PC-9 (cell line): ENCODE data around the gene WDR53. TPM values are rescaled to one million over a fixed set of nuclear protein-coding genes. Genes with fewer than 3 reads are reported as not detected.

Experiments
- BruUV-seq: library from RNA; stranded (reverse); fragments of 400-500 nt; replicated peaks from 2 replicates; lab custom pipeline; 2021; lab: Mats Ljungman, UMichigan
- CTCF ChIA-PET: fragments of 300-600 bp; sonication (Branson Sonifier 250); formaldehyde crosslinking; loops from one replicate; lab custom pipeline; 2022; ENCODE audit warnings: antibody characterized with exemption; lab: Charles Lee
- POLR2A ChIA-PET: fragments of 300-600 bp; sonication (Branson Sonifier 250); formaldehyde crosslinking; loops from one replicate; lab custom pipeline; 2022; ENCODE audit warnings: antibody characterized with exemption; ENCODE audit not compliant: unreplicated experiment; lab: Charles Lee
- DNase-seq, 2 experiments: peaks; one replicate each; pipeline versions ENCODE4 v3.0.0 to v3.0.0-alpha.2; 2015 to 2022; ENCODE audit warnings: mixed read lengths in 1 of 2
- H2AFZ ChIP-seq: fragments of 200-600 bp; sonication (generic); 2 replicates; pipeline ENCODE4 v1.8.1; 2017; ENCODE audit warnings: antibody characterized with exemption
- H3F3A ChIP-seq: fragments of 200-600 bp; sonication (generic); 2 replicates; pipeline ENCODE4 v1.8.1; 2017; ENCODE audit warnings: antibody characterized with exemption, mild to moderate bottlenecking, low read depth; ENCODE audit not compliant: insufficient read depth
- H3K27ac ChIP-seq: fragments of 200-600 bp; sonication (generic); 2 replicates; pipeline ENCODE4 v1.6.1; 2016; ENCODE audit warnings: mixed run types
- H3K27me3 ChIP-seq: fragments of 200-600 bp; sonication (generic); 2 replicates; pipeline ENCODE4 v1.6.1; 2016; ENCODE audit warnings: low read depth, mixed run types; ENCODE audit not compliant: insufficient read depth
- H3K36me3 ChIP-seq: fragments of 200-600 bp; sonication (generic); 2 replicates; pipeline ENCODE4 v1.6.1; 2016; ENCODE audit warnings: low read depth, mixed run types
- H3K4me1 ChIP-seq: fragments of 200-600 bp; sonication (generic); replicated peaks from 2 replicates; pipeline ENCODE4 v1.6.1; 2016; ENCODE audit warnings: mixed run types; ENCODE audit not compliant: insufficient read depth
- H3K4me2 ChIP-seq: fragments of 200-600 bp; sonication (generic); 2 replicates; pipeline ENCODE4 v1.6.1; 2017; ENCODE audit warnings: mixed run types
- H3K4me3 ChIP-seq: fragments of 200-600 bp; sonication (generic); 2 replicates; pipeline ENCODE4 v1.6.1; 2016; ENCODE audit warnings: mixed run types
- H3K79me2 ChIP-seq: fragments of 200-600 bp; sonication (generic); 2 replicates; pipeline ENCODE4 v1.6.1; 2017; ENCODE audit warnings: low read depth, mixed run types
- H3K9me2 ChIP-seq: fragments of 200-600 bp; sonication (generic); 2 replicates; pipeline ENCODE4 v1.8.1; 2017; ENCODE audit warnings: mild to moderate bottlenecking; ENCODE audit not compliant: insufficient read depth
- H3K9me3 ChIP-seq: fragments of 200-600 bp; sonication (generic); 2 replicates; pipeline ENCODE4 v1.8.1; 2016; ENCODE audit warnings: low read depth; ENCODE audit not compliant: insufficient read depth
- H4K20me1 ChIP-seq: fragments of 200-600 bp; sonication (generic); 2 replicates; pipeline ENCODE4 v1.8.1; 2017; ENCODE audit not compliant: insufficient read depth
- CTCF ChIP-seq: fragments of 200-600 bp; sonication (generic); conservative IDR thresholded peaks from 2 replicates; pipeline ENCODE4 v1.6.1; 2017; ENCODE audit warnings: mixed run types, antibody characterized with exemption, mild to moderate bottlenecking, moderate library complexity
- EZH2 ChIP-seq: fragments of 200-600 bp; sonication (generic); IDR thresholded peaks from 2 replicates; pipeline ENCODE4 v1.8.0; 2017; ENCODE audit warnings: antibody characterized with exemption, low read depth
- intact Hi-C: fragments of 100-400 bp; cut with micrococcal nuclease; formaldehyde crosslinking; loops from one replicate; pipeline ENCODE4 v1.10.0; 2022; ENCODE audit not compliant: unreplicated experiment
- total RNA-seq: library from RNA; stranded (reverse); gene quantifications from 2 replicates; pipeline ENCODE4 v1.2.3, GENCODE V29; 2021

WDR53 gene
- total RNA-seq, 1 experiment from 2014 or later: 34.8 TPM

- Histone ChIP-seq H3K9me3 (0 out of 2 replicates have a peak, but pooled peaks cover 4% of the 10 kb centered on the region), H2AFZ (no peak overlapping the region), H3K79me2 (no peaks in the 10 kb centered on the region), H3K36me3 (no peaks in the 10 kb centered on the region), H4K20me1 (no peaks in the 10 kb centered on the region), H3K27ac (no peak overlapping the region), H3F3A (peaks cover 7% of the 10 kb centered on the region; the same call in 1 of the 2 replicates), H3K27me3 (no peaks in the 10 kb centered on the region), H3K4me3 (no peak overlapping the region), H3K9me2 (no peaks in the 10 kb centered on the region), H3K4me2 (no peak overlapping the region), H3K4me1 (no peaks in the 10 kb centered on the region)
- BruUV-seq: no TSS peak
- POLR2A ChIA-PET: no interaction called here
- CTCF ChIA-PET: no interaction called here
- intact Hi-C loops: loop anchor here (10.0 kb wide), 1 partner anchor 263 kb away; no protein-coding TSS in a partner anchor
- DNase-seq: no peak
- no peak for TF ChIP-seq CTCF
- no peak for TF ChIP-seq EZH2
Measured at GRCh38 chr3:196531418-196531817, 36.9 kb downstream of the WDR53 start.

DNA sequence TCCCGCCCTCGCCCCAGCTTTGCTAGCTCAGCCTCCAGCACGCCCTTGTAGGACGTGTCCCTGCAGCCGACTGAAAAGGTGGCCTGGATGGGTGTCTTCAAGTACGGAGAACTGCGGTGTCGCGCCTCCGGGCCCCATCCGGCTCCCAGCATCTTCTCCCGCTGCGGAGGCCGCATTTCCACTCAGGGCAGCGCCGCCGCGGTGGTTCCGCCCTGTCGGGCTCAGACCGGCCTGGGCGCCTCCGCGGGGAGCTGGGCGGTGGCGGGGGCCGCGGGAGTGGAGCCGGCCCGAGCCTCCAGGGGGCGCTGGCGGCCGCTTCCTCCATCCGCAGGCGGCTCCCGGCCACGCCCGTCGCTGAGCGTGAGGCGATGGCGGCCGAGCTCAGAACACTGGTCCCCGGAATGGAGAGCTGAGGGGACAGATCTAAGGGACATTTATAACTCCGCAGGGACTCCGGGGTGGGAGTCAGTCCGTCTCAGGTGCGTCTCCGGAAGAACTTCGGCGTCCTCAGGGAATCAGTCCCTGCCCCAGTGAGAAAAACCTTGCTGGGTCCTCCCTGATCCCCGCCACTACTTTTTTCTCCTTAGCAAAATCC is 39.6 kb downstream of the WDR53 start:
- TF ChIP-seq CTCF (peak; percentile 89), EZH2 (no peak)
- Histone ChIP-seq H3K4me1 (no peaks in the 10 kb centered on the region), H2AFZ (peak overlapping the region; percentile 86), H3F3A (peaks cover 3% of the 10 kb centered on the region; the same call in 1 of the 2 replicates), H3K9me2 (no peaks in the 10 kb centered on the region), H3K36me3 (no peaks in the 10 kb centered on the region), H3K27me3 (no peaks in the 10 kb centered on the region), H4K20me1 (no peaks in the 10 kb centered on the region), H3K27ac (no peak overlapping the region), H3K4me2 (peak overlapping the region; percentile 98), H3K79me2 (no peaks in the 10 kb centered on the region), H3K4me3 (peak overlapping the region; percentile 66), H3K9me3 (0 out of 2 replicates have a peak, but pooled peaks cover 4% of the 10 kb centered on the region)
- BruUV-seq: no TSS peak
- ChIA-PET CTCF (interaction anchor here (0.5 to 1.3 kb wide), 14 partner anchors 10 to 628 kb away, joined by 3 to 6 read pairs (median 3); no protein-coding TSS in a partner anchor), POLR2A (interaction anchor here (0.5 to 0.7 kb wide), 4 partner anchors 179 to 1546 kb away, joined by 3 to 4 read pairs (median 3); no protein-coding TSS in a partner anchor)
- intact Hi-C loops: loop anchor here (1.0 to 10.0 kb wide), 5 partner anchors 25 to 656 kb away; partner anchors contain the start of genes FBXO45, NCBP2, RNF168 and WDR53
- peak; percentile 59 to 93 for DNase-seq

- intact Hi-C loops: loop anchor here (10.0 kb wide), 2 partner anchors 420 to 660 kb away; partner anchors contain the start of gene NCBP2
- peaks cover 1% of the 10 kb centered on the region; the same call in 1 of the 2 replicates for H3K9me3 ChIP-seq
- H3K36me3 ChIP-seq: no peaks in the 10 kb centered on the region
- H3F3A ChIP-seq: peaks cover 1% of the 10 kb centered on the region; the same call in 1 of the 2 replicates
- H3K27ac ChIP-seq: no peak overlapping the region
- BruUV-seq: no TSS peak
- H3K4me1 ChIP-seq: no peaks in the 10 kb centered on the region
- H2AFZ ChIP-seq: no peak overlapping the region
- H3K4me2 ChIP-seq: no peak overlapping the region
- TF ChIP-seq CTCF: no peak
- TF ChIP-seq EZH2: no peak
- no peaks in the 10 kb centered on the region for H3K9me2 ChIP-seq
- no peak overlapping the region for H3K4me3 ChIP-seq
- CTCF ChIA-PET: interaction anchor here (0.5 to 0.8 kb wide), 2 partner anchors 47 to 84 kb away, joined by 3 to 4 read pairs; no protein-coding TSS in a partner anchor
- POLR2A ChIA-PET: interaction anchor here (0.6 kb wide), 1 partner anchor 564 kb away, joined by 20 read pairs; no protein-coding TSS in a partner anchor
- no peaks in the 10 kb centered on the region for H3K27me3 ChIP-seq
- no peaks in the 10 kb centered on the region for H4K20me1 ChIP-seq
- H3K79me2 ChIP-seq: no peaks in the 10 kb centered on the region
- DNase-seq: no peak
Measured at GRCh38 chr3:196525141-196525540, 43.2 kb downstream of the WDR53 start.
